TTC549 (cell line): ENCODE results near the gene MGST3.
"Not testable (repeated sequence)": the region's sequence is repeated elsewhere in the genome, so short reads cannot be mapped to it uniquely, and the experiment has no call there.

Source experiments
- FAIRE-seq: peaks from 2 replicates; lab custom pipeline; 2012; peaks lifted over from hg19 to GRCh38; lab: Jason Lieb, UNC

Gene MGST3

GRCh38 chr1:165658766-165659580 lies 27.9 kb downstream of the MGST3 start:
- not testable (repeated sequence) for FAIRE-seq

GRCh38 chr1:165659581-165659895 lies 28.5 kb downstream of the MGST3 start:
- no peak for FAIRE-seq

DNA sequence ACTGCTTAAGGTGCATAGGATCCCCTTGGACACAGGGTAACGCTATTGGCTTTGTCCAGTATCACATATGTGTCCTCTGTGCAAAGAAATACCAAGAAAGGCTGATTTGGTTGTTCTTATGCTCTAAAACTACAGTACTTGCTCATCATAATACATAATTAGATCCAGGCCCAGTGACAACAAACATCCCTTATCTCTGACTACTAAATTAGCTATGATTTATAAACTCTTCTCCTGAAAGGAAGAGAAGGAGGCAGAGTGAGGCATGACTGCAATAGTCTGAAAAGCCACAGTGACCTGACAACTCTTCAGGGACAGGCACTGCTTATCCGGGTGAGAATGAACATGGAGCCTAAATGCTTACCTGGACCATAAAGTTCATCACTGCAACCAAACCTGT lies 30.7 kb downstream of the MGST3 start:
- FAIRE-seq: no peak

DNA sequence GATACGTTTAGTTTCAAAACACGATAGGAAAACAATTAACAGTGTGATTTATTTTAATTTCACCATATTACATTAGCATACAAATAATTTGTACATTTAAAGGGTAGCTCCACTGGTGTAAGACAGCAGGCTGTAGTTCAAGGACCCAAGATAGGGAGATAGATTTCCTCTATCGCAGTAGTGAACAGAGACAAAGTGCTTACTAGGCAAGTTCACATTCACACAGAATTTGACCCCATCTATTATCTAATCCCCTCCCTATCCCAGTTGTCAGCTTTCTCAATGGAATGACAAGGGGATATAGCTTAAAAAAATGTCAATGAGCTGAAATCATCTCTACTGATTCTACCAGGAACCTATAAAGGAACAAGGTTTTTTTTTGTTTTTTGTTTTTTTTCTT lies 31.2 kb downstream of the MGST3 start:
- no peak for FAIRE-seq

GRCh38 chr1:165666152-165666825 lies 35.3 kb downstream of the MGST3 start:
- FAIRE-seq: no peak

GRCh38 chr1:165668184-165668583 lies 37.1 kb downstream of the MGST3 start:
- FAIRE-seq: no peak

- peak; percentile 53 for FAIRE-seq
Observed at GRCh38 chr1:165671526-165671925, 40.5 kb downstream of the MGST3 start.

DNA sequence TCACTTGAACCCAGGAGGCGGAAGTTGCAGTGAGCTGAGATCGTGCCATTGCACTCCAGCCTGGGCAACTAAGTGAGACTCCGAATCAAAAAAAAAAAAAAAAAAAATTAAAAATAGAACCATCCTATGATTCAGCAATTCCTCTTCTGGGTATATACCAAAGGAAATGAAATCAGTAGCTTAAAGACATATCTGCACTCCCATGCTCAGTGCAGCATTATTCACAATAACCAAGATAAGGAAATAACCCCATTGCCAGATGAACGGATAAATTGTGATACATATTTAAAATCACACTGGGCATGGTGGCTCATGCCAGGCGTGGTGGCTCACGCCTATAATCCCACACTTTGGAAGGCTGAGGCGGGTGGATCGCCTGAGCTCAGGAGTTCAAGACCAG lies 43.6 kb downstream of the MGST3 start:
- FAIRE-seq: no peak

GRCh38 chr1:165675794-165676193 lies 44.8 kb downstream of the MGST3 start:
- no peak for FAIRE-seq

- FAIRE-seq: no peak
Observed at GRCh38 chr1:165678509-165678908, 47.5 kb downstream of the MGST3 start.

GRCh38 chr1:165679282-165680036 lies 48.4 kb downstream of the MGST3 start:
- no peak for FAIRE-seq

DNA sequence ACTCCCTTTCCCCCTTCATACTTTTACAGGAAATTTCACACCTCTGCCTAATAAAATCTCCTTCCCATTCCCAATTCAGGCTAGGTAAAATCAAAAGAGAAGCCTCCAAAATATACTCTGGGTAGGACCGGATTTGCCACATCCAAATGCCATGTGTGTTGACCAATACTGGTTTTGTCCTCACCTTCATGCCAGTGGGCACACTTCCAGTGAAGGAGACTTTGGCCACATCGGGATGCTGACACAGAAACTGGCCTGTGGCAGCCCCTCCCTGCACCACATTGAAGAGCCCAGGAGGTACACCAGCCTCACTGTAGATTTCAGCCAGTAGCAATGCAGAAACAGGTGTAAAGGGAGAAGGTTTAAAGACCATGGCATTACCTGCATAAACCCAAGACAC lies 49.3 kb downstream of the MGST3 start:
- FAIRE-seq: no peak

GRCh38 chr1:165680773-165681172 lies 49.7 kb downstream of the MGST3 start:
- not testable (repeated sequence) for FAIRE-seq

DNA sequence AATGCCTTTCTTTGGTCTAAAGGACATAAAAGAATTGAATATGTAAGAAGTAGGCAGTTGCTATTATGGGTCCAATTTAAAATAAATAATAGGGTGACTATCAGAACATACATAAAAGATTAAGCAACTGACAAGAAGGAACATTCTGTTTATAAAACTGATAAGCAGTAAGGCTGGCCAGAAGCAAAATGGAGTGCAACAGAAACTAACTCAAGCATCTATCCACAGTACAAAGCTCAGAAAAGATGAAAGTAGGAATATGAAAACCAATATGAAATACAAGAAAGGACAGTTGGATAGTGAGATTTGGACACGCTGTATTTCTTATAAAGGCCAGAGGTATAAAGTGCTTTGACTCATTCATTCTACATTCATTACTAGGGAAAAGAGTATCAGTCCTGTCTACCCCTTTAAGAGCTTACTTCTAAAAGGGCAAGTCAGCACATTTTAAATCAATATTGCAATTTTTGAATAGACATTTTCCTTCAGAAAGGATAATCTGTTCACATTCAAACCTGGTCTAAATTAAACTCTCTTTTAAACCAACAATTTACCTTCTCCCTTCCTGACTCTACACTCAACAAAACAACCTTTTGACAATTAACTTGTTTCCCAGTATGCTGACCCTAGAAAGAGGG lies 52.9 kb downstream of the MGST3 start:
- FAIRE-seq: no peak

- FAIRE-seq: no peak
Observed at GRCh38 chr1:165686121-165686970, 55.3 kb downstream of the MGST3 start.

DNA sequence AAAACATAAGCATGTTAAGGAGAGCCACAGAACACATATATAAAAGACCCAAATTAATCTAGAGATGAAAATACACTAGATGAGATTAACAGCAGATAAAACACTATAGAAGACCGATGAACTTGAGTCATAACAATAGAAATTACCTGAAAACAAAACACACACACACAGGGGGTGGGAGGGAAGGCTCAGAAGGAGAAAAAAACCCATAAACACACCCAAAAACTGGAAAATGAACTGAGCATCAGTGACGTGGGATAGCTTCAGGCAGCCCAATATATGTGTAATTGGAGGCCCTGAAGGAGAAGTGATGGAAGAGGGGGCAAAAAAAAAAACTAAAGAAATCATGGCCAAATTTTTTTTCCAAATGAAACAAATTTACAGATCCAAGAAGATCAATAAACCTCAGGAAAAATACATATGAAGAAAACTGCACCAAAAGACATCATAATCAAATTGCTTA lies 56.0 kb downstream of the MGST3 start:
- FAIRE-seq: peak; percentile 9

GRCh38 chr1:165688046-165688445 lies 57.0 kb downstream of the MGST3 start:
- no peak for FAIRE-seq

DNA sequence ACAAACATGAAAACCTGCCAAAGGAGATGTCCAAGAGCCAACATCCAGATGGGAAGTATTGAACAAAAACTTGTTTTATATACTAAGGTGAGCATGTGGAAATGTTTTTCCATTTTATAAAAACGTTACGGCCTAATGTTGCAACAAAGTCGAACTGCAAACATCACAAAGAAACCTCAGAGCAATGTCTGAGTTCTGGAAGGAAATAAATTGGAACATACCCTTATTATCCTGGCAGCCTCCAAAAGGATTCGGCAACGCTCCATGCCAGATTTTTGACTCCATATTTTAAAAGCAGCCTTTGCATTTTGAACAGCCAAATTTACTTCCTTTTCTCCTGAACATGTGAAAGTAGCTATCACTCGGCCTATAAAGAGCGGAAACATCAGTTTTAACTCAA lies 64.0 kb downstream of the MGST3 start:
- no peak for FAIRE-seq

DNA sequence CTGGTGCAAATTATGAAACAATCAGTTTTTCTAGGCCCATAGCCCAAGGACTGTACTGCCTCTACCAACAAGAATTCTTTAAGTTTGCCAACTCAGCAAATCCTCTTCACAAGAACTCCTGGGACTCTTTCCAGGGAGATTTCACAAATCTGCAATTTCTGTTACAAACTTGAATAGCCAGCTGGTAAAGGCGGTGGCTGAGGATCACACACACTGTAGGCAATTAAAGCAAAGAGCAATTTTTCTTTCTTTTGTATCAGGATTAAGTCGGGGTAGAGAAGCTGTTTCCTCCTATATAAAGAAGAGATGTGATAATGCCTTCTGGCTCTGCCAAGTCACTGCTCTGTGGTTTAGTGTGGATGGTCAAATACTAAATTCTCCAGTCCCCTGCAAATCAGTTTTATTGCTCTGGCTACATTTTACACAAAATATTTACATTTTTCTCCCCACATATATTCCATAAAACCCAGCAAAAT lies 65.6 kb downstream of the MGST3 start:
- no peak for FAIRE-seq

GRCh38 chr1:165697491-165697880 lies 66.5 kb downstream of the MGST3 start:
- no peak for FAIRE-seq
